Activated CD8-positive, alpha-beta memory T cell treated with anti-CD3 and anti-CD28 coated beads for 4 hours (primary cell): ENCODE data around the gene GRAMD1A.
"Not testable (repeated sequence)": the region's sequence is repeated elsewhere in the genome, so short reads cannot be mapped to it uniquely, and the experiment has no call there.

Experiments used
- DNase-seq, 2 donors: peaks; one replicate each; pipeline ENCODE4 v3.0.0-alpha.2; 2020; ENCODE audit warnings: low read depth in 2 of 2

The GRAMD1A gene

GRCh38 chr19:35037716-35038622 is 37.8 kb downstream of the GRAMD1A start:
- DNase-seq, result no peak

GRCh38 chr19:35038623-35039512 is 38.7 kb downstream of the GRAMD1A start:
- DNase-seq, result no peak

GRCh38 chr19:35039881-35040825 is 40.0 kb downstream of the GRAMD1A start:
- no peak for DNase-seq

- DNase-seq, result no peak
Measured at GRCh38 chr19:35040826-35041547, 40.9 kb downstream of the GRAMD1A start.

- no peak for DNase-seq
Measured at GRCh38 chr19:35041548-35042055, 41.5 kb downstream of the GRAMD1A start, which contains the start of gene HPN. Gene HPN (plus strand): TSS chr19:35041721. CDS start chr19:35042507, 786 bp downstream.

- DNase-seq, result no peak
Measured at GRCh38 chr19:35042056-35042730, 42.1 kb downstream of the GRAMD1A start.

- no peak for DNase-seq
Measured at GRCh38 chr19:35042954-35043604, 43.0 kb downstream of the GRAMD1A start.

GRCh38 chr19:35043906-35044305 is 43.8 kb downstream of the GRAMD1A start:
- DNase-seq, result no peak

GRCh38 chr19:35044317-35045117 is 44.4 kb downstream of the GRAMD1A start:
- peak; percentile 16 to 27 for DNase-seq

- DNase-seq, result no peak
Measured at GRCh38 chr19:35045667-35046300, 45.7 kb downstream of the GRAMD1A start.

- DNase-seq, result no peak
Measured at GRCh38 chr19:35046461-35046860, 46.3 kb downstream of the GRAMD1A start.

GRCh38 chr19:35048911-35049411 is 48.8 kb downstream of the GRAMD1A start:
- DNase-seq, result no peak

GRCh38 chr19:35049456-35049855 is 49.3 kb downstream of the GRAMD1A start:
- DNase-seq, result no peak

- not testable (repeated sequence) for DNase-seq
Measured at GRCh38 chr19:35050662-35051061, 50.5 kb downstream of the GRAMD1A start.

- DNase-seq, result not testable (repeated sequence)
Measured at GRCh38 chr19:35051268-35051667, 51.1 kb downstream of the GRAMD1A start.

- DNase-seq, result no peak
Measured at GRCh38 chr19:35051796-35052195, 51.7 kb downstream of the GRAMD1A start.

- no peak for DNase-seq
Measured at GRCh38 chr19:35052599-35053190, 52.6 kb downstream of the GRAMD1A start.
